ENCODE measurements around the gene ANO7.

ANO7 gene

GRCh38 chr2:241157841-241158545 lies 30.5 kb upstream of the ANO7 start:
- DNase-seq (ENCODE audit: low read depth in 2 of 2), result no peak

GRCh38 chr2:241158546-241158900 lies 30.0 kb upstream of the ANO7 start:
- no peak for DNase-seq (ENCODE audit: low read depth in 2 of 2)

GRCh38 chr2:241159116-241159515 lies 29.4 kb upstream of the ANO7 start:
- no peak for DNase-seq (ENCODE audit: low read depth in 2 of 2)

GRCh38 chr2:241160318-241160717 lies 28.2 kb upstream of the ANO7 start:
- DNase-seq (ENCODE audit: low read depth in 2 of 2), result no peak

DNA sequence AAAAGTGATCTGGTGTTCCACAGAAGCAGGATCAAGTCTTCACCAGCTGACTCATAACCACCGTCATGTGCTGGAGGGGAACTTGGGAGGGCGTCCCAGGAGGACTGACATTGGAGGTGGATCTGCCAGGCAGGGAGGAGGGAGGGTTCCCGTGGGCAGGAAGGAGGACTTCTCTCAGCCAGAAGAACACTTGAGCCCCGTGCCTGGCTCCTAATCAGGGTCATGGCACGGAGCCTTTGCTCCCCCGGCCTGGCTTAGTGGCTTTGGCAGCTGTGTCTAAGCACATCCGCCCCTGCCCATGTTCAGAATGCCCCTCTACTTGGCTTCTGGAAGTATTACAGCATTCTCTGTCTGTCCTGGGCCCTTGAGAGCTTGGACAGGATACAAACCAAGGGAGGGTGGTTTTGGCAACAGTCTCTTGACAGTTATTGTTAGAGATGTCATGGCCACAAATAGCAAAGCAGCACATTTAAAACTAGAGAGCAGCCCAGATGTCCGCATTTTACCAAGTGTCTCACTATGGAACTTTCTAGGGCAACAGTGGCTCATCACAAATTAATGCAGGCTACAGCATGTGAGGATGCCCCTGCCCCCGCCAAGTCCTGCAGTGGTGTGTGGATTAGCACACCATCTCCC lies 26.7 kb upstream of the ANO7 start:
- no peak for DNase-seq (ENCODE audit: low read depth in 2 of 2)

DNA sequence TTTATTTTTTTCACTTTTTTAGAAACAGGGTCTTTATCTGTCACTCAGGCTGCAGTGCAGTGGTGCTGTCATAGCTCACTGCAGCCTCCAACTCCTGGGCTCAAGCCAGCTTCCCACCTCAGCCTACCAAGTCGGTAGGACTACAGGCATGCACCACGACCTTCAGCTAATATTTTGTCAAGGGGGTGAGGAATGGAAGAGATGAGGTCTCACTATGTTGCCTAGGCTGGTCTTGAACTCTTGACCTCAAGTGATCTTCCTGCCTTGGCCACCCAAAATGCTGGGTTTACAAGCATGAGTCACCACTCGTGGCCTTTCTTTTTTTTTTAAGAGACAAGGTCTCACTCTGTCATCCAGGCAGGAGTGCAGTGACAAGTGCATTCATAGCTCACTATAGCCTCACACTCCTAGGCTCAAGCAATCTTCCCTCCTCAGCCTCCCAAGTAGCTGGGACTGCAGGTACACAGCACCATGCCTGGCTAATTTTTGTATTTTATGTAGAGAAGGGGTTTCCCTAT lies 24.8 kb upstream of the ANO7 start:
- no peak for DNase-seq (ENCODE audit: low read depth in 2 of 2)

DNA sequence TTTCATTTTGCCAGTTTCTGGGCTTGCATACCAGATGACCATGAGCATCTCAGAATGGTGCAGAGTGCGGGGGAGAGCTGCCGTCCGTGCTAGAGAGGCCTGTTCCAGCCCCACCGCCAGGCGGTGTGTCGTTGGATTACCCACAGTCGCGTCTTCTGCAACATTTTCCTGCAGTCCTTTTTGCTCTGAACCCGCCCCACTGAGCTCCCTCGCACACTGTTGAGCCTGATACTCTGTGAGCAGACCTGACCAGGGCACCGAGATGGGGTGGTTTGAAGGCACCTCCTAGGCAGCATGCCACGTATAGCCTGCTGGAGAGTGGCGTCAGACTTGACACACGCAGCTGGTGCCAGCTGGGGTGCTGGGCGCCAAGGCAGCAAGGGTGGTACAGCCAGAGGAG lies 20.1 kb upstream of the ANO7 start:
- no peak for DNase-seq (ENCODE audit: low read depth in 2 of 2)

GRCh38 chr2:241173557-241173956 lies 14.9 kb upstream of the ANO7 start:
- no peak for DNase-seq (ENCODE audit: low read depth in 2 of 2)

GRCh38 chr2:241177526-241178334 lies 10.7 kb upstream of the ANO7 start:
- DNase-seq (ENCODE audit: low read depth in 2 of 2), result no peak

DNA sequence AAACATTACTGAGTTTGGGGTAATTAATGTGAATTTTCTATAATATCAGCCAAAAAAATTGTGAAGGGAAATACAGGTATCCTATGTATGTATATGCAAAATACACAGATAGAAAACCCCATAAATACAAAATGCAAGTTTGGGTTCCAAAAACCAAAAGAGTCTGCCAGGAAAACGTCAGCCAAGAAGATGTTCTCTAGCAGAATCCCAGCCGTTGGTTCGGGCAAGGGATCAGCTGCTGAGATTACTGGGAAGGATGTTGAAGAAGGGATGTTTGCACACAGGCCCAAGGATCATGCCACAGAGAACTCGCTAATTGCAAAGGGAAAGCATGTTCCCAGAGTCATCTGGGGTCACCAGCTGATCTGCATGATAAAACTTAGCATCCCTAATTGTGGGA lies 9.5 kb upstream of the ANO7 start:
- no peak for DNase-seq (ENCODE audit: low read depth in 2 of 2)

DNA sequence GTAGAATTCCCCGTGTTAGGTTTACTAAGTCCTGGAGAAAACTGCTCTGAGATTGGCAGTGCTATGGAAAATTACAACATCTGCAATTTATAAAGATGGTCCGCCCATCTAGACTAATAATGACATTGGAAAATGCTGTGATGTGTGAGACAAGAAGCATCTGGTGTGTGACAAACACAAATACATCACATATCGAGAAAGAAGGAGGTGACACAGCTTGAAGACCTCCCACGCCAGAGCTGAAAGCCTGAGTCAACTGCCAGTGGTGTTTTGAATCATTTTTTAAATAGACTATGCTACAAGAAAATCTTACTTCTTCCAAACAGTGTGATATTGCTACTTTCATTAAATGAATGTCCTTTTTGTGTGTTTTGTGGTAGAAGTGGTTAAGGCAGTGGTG lies 8.6 kb upstream of the ANO7 start:
- no peak for DNase-seq (ENCODE audit: low read depth in 2 of 2)

- no peak for DNase-seq (ENCODE audit: low read depth in 2 of 2)
Measured at GRCh38 chr2:241180495-241180894, 8.0 kb upstream of the ANO7 start.

- DNase-seq (ENCODE audit: low read depth in 2 of 2), result no peak
Measured at GRCh38 chr2:241182126-241182525, 6.4 kb upstream of the ANO7 start.

DNA sequence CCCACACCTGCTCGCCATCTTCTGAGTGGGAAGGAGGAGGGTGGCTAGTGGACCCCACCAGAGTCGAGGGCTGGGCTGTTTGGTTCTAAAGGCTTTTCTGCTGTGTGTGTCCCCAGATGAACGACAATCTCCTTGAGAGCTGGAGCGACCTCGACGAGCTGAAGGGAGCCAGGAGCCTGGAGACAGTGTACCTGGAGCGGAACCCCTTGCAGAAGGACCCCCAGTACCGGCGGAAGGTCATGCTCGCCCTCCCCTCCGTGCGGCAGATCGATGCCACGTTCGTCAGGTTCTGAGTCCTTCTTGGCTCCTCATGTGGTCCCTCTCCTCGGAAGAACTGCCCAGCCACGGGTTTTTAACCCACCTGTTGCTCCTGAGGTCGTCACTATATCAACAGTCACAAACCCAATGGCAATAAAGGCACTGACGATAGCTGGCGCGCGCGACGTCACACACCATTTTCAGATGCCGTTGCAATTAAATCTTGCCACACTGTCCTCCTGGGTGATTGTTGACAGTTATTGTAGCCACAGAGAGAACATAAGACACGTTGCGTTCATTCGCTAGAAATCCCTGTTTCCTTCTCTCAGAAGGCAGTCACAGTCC lies 5.8 kb upstream of the ANO7 start:
- DNase-seq (ENCODE audit: low read depth in 2 of 2), result no peak

DNA sequence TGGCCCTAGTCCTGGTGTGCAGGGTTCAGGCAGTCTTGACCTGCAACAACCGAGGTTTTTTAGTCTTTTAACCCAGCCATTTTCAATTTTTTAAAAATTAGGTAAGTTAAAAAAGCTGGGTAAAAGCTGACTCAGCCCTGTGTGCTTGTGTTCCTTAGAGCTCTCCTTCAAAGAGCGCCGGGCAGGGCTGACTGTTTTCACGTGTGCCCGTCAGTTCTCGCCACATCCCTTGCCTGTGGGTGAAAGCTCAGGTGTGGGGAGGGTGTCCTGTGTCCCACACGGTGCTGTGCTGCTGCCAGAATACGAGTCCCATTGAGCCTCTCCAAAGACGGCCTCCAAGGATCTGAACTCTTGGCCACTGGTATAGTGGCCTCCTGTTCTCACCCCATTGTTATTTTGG lies 5.3 kb upstream of the ANO7 start:
- DNase-seq (ENCODE audit: low read depth in 2 of 2), result no peak

- no peak for DNase-seq (ENCODE audit: low read depth in 2 of 2)
Measured at GRCh38 chr2:241184901-241185300, 3.6 kb upstream of the ANO7 start.

DNA sequence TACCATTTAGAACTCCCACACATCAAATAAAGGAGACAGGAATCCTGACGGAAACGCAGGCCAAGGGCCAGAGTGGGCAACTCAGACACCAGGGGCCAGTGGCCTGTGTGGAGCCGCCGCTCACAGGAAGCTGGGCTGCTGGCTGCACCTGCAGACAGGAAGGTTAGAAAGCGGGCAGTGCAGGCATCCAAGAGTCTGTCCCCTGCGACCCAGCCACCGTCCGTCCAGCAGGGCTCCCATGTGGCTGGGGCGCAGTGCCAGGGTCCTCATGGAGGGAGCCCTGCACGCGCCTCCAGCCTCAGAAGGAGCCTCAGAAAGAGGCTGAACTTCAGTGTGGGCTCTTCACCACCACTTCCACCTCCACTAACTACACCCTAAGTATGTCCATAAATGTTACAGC lies 2.5 kb upstream of the ANO7 start:
- DNase-seq (ENCODE audit: low read depth in 2 of 2), result no peak

DNA sequence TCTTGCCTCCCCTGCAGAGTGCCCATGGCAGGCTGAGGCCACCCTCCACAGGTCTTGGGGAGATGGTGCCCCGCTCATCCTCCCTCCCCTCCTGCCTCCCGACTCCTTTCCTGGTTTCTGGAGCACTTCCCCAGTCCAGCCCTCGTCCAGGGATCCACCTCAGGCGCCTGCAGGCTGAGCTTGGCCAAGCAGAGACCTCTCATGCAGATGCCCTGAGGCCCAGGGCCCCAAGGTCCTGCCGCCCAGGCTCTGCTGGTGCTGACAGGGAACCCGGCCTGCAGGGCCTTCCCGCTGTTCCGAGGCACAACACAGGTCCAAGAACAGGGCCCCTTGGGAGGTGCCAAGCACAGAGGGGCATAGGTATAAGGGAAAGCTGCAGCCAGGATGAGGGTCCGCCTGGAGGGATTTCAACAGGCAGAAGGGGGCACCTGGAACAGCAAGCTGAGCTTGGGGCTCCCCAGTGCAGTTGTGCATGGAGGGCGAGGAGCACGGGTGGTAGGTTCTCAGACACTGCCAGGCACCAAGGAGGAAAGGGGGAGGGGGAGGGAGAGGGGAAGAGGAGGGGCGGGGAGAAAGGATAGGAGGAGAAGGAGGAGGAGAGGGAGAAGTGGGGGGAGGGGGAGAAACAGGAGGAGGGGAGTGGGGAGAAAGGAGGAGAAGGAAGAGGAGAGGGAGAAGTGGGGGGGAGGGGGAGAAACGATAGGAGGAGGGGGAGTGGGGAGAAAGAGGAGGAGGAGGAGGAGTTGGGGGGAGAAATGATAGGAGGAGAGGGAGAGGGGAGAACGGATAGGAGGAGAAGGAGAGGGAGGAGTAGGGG lies 1.2 kb upstream of the ANO7 start:
- no peak for DNase-seq (ENCODE audit: low read depth in 2 of 2)

DNA sequence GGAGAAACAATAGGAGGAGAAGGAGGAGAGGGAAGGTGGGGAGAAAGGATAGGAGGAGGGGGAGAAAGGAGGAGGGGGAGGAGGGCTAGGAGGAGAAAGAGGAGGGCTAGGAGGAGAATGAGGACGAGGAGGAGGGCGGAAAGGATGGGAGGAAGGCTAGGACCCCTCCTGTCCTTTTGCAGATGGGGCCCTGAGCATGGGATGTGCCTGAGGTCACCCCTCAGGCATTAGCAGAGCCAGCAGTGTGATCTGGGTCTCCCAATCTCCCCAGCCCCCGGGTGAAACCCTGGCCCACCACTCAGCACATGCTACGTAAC lies 601 bp upstream of the ANO7 start:
- no peak for DNase-seq (ENCODE audit: low read depth in 2 of 2)

GRCh38 chr2:241189093-241189855 lies 797 bp downstream of the ANO7 start:
- DNase-seq (ENCODE audit: low read depth in 2 of 2), result no peak

DNA sequence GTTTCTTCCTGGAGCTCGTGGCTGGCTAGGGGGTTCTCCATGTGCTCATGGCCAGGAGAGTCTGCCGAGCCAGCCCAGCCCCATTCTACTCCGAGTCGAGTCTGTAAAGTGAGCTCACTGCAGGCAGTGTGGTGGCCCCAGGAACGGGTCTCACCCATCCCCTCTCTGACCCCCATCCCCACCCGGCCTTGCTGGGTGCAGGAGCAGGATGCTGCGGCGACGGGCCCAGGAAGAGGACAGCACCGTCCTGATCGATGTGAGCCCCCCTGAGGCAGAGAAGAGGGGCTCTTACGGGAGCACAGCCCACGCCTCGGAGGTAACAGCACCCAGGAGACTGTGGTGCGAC lies 1.4 kb downstream of the ANO7 start:
- no peak for DNase-seq (ENCODE audit: low read depth in 2 of 2)
